GM19463 (cell line): ENCODE data around the gene GGTA1.
"Not testable (repeated sequence)": the region's sequence is repeated elsewhere in the genome, so short reads cannot be mapped to it uniquely, and the experiment has no call there.

Experiments used
- ATAC-seq: cut with Tn5 transposase; IDR thresholded peaks from one replicate; pipeline ENCODE4 v1.9.1; 2021; ENCODE audit warnings: mild to moderate bottlenecking, moderate library complexity; ENCODE audit not compliant: unreplicated experiment

Gene GGTA1

DNA sequence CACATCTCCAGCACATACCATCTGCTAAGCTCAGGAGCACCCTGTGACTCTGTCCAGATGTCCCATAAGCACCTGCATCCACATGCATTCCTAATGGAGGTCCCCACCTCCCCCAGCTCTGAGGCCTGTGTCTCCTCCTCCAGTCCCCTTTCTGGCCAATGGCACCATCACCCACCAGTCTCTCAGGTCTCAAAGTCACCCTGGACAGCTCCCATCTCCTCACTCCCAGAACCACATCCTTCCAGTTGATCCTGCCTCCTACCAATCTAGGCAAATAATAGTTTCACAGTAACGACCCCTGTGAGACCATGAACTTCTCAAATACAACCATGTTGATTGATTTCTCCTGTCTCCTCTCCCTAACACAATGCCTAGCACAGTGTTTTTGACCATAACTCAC, 40.1 kb downstream of the GGTA1 start:
- no peak for ATAC-seq

DNA sequence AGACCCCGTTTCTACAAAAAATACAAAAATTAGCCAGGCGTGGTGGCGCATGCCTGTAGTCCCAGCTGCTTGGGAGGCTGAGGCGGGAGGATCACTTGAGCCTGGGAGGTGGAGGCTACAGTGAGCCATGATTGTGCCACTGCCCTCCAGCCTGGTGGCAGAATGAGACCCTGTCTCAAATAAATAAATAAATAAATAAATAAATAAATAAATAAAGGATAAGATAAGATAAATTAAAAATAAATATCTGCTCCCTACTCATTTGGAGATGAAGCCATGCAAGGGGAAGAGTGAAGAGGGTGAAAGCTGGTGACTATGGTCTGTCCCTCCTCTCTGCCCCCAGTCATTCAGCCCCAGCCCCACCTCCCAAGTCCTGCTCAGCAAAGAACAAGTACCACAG, 41.2 kb downstream of the GGTA1 start:
- not testable (repeated sequence) for ATAC-seq

DNA sequence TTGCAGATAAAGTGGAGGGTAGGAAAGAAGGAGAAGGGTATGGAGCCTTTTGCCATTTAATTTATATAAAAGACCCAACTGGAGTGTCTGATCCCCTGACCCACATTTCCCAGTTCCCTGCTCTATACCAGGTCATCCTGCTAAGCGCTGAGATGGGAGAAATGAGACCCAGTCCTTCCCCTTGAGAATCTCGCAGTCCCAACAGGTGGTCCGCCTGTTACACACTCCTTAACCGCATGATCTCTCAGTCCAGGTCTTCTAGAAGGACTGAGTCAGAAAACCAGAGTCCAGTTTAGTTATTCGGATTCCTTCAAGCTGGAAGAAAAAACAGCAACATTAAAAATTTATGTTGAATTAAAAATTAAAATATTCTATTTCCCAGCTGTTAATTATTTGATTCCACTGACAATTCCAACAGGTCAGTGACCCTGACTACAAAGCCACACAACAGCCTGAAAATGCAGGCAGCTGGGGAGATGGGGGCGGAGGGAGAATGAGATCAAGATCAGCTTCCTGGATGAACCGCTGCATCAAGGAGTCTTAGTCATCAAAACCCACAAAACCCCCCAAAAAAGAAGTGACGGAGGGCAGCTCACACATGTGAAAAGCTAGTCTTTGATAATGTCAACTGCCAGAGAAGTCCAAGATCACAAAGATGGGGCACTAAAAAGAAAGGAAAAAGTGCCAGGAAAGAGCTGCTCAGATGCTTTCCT, 44.0 kb downstream of the GGTA1 start:
- no peak for ATAC-seq

DNA sequence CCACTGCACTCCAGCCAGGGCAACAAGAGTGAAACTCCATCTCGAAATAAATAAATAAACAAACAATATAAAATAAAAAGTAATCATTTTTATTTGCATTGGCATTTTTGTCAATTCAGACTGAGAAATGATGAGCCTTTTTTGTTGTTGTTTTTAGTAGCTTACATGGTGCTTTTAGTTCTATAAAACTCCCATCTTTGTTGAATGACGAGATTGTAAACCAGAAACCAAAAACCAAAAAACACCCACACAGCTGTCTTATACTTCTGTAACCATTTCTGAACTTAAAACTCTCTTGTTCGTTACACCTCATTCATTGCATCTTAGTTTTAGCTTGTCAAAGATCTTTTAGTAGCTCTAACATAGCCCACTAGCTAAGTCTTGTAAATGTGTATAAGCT, 44.7 kb downstream of the GGTA1 start:
- ATAC-seq = no peak

DNA sequence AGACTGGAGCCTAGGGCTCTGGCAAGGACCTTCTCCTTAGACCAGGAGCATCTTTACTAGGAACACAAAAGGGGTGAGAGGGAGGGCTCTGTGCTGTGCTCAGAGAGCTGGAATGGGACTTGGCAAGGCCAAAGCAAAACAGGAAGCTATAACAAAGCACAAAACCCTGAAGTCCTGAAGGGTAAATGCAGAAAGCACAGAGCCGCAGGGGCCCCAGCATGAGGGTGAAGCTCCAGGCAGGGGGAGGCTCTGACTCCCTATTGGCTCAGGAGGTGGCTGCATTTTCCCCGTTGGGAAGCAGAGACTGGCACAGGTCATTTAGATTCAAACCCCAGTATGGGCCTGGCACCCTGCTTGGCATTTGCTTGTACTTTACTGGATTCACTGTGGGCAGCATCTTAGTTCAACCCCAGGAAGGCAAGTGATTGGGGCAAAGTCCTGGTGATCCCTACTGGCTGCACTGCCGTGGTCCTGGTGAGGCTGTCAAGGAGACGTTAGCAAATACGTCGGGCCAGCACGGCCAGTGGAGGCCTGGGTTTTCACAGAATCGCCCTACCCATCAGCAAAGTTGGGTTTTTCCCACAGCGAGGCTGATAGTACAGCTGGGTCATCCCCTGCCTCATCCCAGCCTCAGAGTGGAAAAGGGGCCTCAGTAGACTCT, 46.3 kb downstream of the GGTA1 start:
- no peak for ATAC-seq

DNA sequence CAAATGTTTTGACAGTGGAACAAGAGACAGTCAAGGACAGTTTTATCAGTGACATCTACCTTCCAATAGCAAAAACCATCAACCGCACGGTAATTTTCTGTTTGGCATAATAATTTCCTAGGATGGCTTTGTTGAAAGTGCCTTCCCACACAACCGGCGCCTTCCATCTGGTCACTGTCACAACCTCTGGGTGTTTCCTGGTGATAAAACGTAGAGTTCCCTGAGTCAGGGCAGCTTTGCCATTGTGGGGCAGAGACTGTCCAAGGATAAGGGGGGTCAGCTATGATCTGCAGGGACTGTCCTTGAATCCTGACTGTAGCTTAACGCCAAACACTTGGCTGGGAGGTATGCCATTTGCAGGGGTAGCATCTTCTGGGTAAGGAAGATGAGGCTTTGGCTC, 47.6 kb downstream of the GGTA1 start:
- ATAC-seq = no peak

DNA sequence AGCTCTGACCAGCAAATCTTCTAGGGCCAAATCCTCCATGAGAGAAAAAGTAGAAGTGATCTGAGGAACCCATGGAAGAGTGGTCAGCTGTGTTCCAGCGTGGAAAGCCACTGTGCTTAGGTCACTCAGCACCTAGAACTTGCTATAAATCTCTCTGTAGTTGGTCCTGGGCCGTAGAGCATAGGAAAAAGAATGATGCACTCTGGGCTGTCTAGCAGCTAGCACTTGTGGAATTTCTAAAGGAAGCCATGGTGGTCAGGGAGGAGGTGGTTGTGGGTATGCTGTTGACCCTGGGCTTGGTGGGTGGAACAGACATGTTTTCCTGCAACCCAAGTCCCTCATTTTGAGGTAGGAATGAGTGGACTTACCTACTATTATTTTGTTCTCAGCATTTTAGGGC, 48.1 kb downstream of the GGTA1 start:
- ATAC-seq = no peak

DNA sequence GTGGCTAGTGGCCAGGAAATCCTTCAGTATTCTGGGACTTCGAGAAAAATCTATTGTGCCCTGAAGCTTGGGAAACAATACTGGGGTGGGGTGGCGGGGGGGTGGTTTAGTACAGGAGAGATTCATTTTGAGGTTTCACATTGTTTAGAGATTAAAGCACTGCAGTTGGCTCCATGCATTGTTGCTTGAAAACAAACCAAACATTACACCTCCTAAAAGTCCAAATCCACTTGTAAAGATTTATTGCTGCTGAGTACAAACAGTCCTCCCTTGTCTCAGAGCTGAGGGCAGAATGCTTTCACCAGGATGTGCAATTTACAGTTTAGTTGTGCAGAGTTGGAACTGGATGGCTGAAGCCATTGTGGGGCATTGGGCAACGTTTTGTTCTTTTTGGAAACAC, 49.4 kb downstream of the GGTA1 start:
- no peak for ATAC-seq

DNA sequence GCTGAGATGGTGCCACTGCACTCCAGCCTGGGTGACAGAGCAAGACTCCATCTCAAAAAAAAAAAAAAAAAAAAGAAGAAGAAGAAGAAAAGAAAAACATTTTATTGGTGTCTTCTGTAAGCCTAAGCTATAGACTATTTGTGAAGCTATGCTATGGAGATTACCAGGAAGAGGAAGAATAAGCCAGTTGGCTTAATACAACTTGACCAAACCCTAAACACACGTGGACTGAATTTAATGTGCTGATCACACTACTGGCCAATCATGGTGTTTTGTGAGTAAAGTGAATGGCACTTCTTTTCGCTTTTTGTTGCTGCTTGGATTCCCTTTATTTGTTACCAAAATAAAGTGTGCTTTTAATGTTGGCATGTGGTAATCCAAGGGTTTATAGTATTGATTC, 49.9 kb downstream of the GGTA1 start:
- ATAC-seq = no peak

DNA sequence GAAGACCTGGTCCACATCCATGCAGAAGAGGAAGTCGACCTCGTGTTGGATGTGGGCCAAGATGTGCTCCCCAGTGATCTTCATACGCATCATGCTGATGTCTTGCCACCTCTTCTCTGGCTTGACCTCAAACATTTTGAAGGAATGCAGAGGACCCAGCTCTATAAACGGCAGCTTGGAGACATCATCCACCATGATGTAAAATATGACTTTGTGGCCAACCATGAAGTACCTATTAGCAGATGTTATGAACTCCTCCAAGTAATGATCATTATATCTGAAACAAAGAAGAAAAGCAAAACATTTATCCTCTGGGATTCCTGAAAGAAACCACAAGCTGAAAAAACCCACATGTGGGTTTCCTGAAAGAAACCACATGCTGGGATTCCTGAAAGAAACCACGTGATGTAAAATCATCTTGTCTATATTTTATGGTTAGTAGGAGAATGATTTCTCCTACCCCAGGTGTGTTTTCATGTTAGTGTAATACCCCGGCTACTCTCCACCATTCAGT, 52.3 kb downstream of the GGTA1 start:
- ATAC-seq = no peak

DNA sequence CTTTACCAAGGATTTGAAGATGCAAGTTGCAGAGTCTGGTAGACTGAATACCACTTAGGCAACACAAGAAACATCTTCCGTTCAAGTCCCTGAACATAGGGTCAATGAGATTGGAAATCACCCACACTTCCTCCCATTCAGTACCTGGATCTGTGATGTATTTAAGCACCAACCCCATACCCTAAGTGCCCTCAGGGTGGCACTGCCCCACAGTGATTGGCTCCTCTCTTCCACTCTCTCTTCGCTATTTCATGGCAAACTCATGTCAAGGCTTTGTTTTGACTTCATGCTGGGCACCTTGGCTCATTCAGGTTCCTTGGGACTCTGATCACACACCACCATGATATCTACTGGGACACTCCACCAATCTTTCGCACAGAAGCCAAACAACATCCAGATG, 53.7 kb downstream of the GGTA1 start:
- no peak for ATAC-seq

DNA sequence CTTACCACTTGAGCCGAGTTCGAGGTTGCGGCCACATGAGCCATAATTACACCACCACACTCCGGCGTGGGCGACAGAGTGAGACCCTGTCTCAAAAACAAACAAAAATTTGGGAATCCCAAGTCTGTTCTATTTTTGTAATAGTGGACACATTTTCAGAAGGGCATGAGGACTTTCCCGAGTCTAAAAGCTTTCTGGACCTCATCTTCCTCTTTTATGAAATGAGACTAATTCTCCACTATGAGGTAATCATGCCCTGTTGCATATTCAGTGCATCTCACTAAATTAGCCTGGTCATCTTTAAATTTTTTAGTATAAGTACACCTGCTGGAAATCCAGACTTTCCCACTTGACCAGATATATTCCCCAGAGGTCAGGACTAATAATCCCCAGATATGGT, 55.7 kb downstream of the GGTA1 start:
- no peak for ATAC-seq

DNA sequence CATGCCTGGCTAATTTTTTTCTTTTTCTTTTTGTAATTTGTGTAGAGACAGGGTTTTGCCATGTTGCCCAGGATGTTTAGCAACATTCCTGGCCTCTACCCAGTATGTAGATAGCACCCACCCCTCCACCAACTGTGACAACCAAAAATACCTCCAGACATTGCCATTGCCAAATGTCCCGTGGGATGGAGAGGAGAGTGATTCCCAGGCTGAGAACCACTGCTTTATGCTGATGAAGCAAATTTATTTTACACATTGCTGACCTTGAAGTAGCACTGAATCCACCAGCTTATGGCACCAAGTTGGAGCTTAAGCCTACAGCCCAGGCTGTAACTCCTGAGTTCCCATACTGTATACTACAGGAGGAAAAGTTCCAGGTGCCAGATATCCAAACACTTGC, 58.5 kb downstream of the GGTA1 start:
- no peak for ATAC-seq

DNA sequence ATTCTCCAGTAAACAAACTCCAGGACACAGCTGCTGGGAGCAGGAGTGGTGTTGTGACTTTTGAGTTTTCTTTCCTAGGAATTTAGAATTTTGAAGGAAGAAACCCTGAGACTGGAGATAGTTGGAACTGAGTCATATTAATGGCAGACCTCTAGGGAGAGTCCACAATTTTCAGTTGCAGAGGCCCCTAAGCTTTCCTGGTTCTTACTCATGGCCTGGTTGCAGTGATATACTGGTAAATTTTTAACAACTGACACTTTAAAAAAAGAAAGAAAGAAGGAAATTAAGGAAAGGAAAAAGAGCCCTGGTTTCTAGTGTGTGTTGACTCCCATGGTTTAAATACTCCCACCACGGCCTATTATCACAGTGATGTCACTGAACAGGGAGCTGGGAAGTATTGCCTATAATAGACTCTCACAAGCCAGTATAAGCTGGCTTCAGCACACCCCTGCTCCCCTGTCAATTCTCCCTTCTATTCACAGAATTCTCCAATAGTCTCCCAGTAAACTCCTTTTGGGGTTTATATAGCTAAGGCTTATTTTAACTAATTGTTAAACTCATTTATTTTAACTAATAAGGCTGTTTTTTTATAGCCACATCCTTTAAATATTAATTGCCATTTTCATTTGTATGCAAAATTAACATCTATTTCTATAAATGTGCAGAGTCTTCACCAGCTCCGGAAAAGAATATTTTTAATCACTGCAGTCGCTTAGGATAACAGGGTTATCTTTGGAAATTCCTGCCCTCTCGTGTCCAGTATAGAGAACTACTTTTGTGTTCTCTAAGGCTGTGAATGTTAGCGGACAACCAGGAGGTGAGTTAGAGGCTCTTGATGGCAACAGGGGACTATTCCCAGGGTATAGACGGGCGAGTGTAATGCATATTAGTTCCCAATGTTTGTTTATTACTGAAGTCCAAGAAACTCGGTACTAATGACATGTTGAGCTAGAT, 59.7 kb downstream of the GGTA1 start:
- no peak for ATAC-seq

DNA sequence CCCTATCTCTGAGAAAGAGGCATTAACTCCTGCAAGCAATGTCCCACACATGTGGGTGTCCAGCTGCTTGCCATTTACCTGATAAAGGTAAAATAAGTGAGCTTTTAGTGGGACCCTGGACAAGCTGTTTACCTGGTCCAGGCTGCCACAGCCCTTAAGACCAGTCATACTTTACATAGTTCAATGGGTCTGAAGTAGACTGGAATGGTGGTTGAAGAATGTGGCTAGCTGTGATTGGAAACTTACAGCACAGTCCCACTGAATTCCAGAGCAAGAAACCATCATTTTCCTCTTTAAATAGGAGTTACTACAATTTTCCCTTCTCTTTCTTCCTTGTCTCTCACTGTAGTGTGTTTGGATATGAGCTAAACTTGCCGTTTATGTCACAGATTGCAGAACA, 60.6 kb downstream of the GGTA1 start:
- ATAC-seq = no peak

DNA sequence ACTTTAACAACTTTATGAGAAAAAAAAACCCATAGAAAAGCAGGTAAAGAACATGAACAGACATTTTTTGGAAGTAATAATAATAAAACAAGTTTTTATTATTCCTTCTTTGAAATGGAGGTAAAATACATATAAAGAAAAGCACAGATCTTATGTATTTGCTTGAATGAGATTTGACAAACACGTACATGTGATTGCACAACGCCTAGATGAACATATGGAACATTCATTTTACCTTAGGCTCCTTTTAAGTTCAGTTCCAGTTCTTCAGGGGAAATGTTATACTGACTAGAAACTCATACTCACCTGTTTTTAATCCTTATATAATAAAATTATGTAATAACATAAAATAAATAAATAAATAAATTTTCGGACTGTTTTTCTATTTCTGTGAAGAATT, 61.8 kb downstream of the GGTA1 start:
- no peak for ATAC-seq

DNA sequence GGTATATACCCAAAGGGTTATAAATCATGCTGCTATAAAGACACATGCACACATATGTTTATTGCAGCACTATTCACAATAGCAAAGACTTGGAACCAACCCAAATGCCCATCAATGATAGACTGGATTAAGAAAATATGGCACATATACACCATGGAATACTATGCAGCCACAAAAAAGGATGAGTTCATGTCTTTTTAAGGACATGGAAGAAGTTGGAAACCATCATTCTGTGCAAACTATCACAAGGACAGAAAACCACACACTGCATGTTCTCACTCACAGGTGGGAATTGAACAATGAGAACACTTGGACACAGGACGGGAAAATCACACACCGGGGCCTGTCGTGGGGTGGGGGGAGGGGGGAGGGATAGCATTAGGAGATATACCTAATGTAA, 62.6 kb downstream of the GGTA1 start:
- not testable (repeated sequence) for ATAC-seq

DNA sequence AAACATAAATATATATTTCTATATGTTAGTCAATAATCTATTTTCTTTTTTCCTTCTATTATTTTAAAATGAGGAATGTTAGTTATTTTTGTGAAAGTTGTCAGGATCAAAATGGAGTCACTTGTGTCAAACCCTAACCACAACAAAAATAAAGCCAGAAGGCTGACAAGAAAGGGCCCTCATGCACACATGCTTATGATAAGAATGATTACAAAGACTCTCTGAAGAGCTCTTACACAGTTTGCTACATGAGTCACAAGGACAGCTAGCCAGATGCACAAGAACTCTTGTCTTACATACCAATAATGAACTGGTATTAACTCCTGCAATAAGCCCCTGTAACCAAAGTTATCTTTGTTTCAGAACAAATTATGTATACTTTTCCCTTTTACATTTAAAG, 64.7 kb downstream of the GGTA1 start:
- no peak for ATAC-seq

DNA sequence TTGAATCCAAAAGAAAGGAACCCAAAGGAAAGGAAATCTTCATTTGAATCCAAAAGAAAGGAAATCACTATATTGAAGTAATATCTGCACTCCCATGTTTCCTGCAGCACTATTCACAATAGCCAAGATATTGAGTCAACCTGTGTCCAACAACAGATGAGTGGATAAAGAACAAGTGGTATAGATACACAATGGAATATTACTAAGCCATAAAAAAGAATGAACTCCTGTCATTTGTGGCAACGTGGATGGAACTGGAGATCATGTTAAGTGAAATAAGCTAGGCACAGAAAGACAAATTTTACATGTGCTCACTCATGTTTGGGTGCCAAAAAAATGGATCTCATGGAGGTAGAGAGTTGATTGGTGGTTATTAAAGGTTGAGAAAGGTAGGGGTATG, 71.7 kb downstream of the GGTA1 start:
- ATAC-seq = no peak

DNA sequence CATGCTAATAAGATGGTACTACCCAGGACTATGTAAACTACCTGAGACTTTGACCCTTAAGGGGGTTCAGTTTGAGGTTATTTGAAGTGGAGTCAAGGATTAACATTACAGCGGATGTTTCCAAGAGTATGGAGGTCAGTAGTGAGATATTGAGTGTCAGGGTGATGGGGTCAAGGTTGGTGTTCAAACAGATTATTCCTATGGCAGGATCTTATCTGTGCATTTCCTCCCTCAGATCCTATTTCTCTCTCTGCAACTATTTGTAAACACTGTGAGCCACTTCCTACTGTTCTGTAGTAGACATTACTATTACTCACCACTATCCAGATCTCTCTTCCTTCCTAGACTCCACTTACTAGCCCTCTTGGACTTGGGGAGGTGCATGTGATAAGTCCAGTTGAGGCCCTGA, 75.6 kb downstream of the GGTA1 start:
- no peak for ATAC-seq

DNA sequence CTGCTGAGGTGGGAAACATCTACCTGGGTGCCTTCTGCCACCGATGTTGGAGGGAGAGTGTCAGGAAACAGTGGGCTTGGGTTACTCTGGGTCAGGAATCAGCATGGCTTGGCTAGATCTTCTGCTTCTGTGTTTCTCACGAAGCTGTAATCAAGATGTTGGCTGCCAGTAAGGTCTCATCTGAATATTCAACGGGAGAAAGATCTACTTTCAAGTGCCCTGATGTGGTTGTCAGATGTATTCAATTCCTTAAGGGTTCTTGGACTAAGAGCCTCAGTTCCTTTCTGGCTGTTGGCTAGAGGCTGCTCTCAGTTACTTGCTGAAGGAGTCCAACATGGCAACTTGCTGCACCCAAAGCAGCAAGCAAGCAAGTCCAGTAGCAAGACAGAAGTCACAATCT, 87.7 kb downstream of the GGTA1 start:
- ATAC-seq = no peak

DNA sequence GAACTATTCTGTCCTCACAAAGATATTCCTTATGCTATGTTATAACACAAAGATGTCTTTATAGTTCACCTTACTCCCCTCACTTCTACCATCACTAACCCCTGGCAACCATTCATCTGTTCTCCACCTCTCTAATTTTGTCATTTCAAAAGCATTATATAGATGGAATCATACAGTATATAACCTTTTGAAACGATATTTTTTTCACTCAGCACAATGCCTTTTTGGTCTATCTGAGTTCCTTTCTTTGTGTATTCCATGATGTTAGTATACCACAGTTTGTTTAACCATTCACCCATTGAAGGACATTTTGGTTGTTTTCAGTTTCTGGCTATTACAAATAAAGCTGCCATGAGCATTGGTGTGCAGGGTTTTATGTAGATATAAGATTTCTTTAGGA, 93.7 kb downstream of the GGTA1 start:
- ATAC-seq = no peak
